ENCODE data around the gene SPTBN5. TPM values are rescaled to one million over a fixed set of nuclear protein-coding genes. Genes with fewer than 3 reads are reported as not detected.

The SPTBN5 gene
- total RNA-seq, 1 experiment from 2014 or later: 0.69 TPM

DNA sequence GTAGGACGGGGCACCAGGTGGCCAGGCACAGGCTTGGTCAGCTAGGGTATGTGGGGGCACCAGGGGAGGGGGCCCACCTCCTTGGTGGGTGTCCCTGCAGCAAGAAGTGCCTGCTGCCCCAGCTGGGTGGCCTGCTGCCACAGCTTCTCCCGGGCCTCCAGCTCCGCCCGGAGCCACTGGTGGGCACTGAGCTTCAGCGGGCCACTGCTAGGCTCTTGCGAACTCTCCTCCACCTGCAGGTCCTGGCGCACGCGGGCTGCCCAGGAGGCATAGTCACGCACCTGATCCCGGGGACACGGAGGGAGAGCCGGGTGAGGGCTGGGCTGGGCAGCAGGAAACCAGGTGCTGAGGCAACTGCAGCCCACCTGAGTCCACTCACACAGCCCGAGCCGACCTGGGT lies 25.5 kb downstream of the SPTBN5 start:
- no peak for DNase-seq (ENCODE audit: low read depth)

GRCh38 chr15:41866872-41867579 lies 26.8 kb downstream of the SPTBN5 start:
- DNase-seq (ENCODE audit: low read depth): no peak

GRCh38 chr15:41866263-41866703 lies 27.6 kb downstream of the SPTBN5 start:
- no peak for DNase-seq (ENCODE audit: low read depth)

- DNase-seq (ENCODE audit: low read depth): no peak
Measured at GRCh38 chr15:41865490-41866055, 28.3 kb downstream of the SPTBN5 start.

DNA sequence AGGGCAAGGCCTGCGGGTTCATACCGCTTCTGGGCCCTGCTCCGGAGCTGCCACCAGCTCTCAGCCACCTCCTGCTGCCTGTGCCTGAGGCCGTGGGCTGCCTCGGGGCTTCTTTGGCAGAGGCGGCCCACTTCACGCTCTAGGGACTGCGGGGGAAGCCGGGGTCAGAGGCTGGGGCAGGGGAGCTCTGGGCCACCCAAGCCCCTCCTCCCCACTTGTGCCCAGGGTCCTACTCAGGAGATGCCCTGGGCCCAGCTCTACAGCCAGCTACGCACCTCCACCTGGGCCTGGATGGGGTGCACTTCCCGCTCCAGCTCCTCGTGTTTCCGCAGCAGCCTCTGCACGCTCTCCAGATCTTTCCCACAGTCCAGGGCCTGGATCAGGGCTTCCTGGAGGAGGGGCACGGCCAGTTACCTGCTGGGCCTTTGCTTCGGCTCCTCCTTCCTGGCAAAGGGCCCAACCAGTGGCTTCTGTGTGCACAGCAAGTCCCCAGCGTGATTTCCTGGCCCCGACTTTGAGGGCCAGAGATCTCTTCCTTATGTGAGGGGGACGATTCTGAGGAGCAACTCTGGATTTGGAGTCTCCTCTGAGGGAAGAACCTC lies 31.2 kb downstream of the SPTBN5 start:
- DNase-seq (ENCODE audit: low read depth): no peak

GRCh38 chr15:41861736-41862356 lies 32.0 kb downstream of the SPTBN5 start:
- DNase-seq (ENCODE audit: low read depth): no peak

GRCh38 chr15:41860049-41860828 lies 33.6 kb downstream of the SPTBN5 start:
- DNase-seq (ENCODE audit: low read depth): no peak

DNA sequence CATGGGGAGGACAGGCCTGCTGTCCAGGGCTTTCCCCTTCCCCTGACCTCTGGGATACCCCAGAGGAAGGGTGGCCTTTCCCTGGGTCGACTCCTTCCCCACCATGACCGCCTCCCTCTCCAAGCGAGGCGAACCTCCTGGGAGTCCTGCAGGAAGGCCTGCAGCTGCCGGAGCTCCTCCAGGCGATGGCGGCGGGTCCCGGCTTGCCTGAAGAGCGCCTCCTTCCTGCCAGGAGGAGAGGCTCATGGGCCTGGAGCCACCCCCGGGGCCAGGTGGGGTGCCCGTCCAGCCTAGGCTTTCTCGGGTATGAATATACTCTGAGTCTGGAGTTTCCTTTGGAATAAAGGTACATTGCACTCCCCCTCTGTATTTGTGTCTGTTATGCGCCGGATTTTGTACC lies 35.1 kb downstream of the SPTBN5 start:
- DNase-seq (ENCODE audit: low read depth): no peak

GRCh38 chr15:41857316-41857715 lies 36.5 kb downstream of the SPTBN5 start:
- no peak for DNase-seq (ENCODE audit: low read depth)

GRCh38 chr15:41856716-41857115 lies 37.1 kb downstream of the SPTBN5 start:
- DNase-seq (ENCODE audit: low read depth): no peak

DNA sequence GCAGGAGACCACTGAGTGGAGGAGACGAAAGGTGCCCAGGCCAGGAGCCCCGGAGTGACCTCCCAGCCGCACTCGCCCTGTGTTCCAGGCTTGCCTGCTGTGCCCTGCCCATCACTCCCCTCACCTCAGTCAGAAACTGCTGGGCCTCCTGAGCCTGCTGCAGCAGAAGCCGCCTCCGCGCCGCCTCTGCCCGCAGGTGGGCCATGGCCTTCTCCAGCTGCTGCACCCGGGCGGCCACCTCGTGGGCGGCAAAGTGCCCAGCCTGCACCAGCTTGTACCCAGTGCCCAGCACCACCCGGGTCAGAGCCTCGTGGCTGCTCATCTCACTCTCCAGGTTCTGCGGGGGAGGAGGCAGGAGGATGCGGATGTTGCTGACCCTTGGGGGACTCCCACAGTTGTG lies 37.6 kb downstream of the SPTBN5 start:
- DNase-seq (ENCODE audit: low read depth): no peak

- no peak for DNase-seq (ENCODE audit: low read depth)
Measured at GRCh38 chr15:41855261-41855961, 38.4 kb downstream of the SPTBN5 start.

DNA sequence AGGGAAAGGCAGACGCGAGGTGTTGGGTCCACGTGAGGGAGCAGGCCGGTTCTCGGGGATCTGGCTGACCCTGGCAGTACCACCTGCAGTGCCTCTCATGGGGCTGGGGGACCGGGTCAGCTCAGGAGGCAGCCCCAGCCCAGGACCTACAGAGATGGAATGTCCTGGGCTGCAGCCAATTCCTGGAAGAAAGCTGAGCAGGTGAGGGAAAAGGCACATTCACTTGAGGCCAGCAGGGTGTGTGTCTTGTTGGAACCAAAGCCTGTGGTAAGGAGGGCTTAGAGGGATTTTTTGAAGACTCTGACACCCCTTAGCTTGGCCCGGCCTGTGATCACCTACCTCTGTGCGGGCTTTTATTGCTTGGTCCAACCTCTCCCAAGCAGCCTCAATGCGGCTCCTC lies 39.4 kb downstream of the SPTBN5 start:
- no peak for DNase-seq (ENCODE audit: low read depth)

DNA sequence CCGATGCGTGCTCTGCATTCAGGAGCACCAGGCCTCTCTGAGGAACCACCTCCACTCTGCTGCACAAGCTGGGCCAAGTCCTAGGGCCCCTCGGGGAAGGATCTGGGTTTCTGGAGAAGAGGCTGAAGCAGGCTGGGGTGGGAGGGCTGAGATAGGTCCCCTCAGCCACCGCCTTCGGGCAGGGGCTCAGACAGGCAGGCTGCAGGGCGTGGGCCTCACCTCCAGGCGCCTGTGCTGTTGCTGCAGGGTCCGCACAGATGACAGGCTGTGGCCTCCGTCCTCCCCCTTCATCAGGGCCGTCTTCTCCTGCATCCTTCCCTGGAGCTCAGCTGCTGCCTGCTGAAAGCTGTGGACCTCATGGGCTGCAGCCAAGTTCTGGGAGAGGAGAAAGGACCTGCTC lies 40.0 kb downstream of the SPTBN5 start:
- DNase-seq (ENCODE audit: low read depth): no peak

DNA sequence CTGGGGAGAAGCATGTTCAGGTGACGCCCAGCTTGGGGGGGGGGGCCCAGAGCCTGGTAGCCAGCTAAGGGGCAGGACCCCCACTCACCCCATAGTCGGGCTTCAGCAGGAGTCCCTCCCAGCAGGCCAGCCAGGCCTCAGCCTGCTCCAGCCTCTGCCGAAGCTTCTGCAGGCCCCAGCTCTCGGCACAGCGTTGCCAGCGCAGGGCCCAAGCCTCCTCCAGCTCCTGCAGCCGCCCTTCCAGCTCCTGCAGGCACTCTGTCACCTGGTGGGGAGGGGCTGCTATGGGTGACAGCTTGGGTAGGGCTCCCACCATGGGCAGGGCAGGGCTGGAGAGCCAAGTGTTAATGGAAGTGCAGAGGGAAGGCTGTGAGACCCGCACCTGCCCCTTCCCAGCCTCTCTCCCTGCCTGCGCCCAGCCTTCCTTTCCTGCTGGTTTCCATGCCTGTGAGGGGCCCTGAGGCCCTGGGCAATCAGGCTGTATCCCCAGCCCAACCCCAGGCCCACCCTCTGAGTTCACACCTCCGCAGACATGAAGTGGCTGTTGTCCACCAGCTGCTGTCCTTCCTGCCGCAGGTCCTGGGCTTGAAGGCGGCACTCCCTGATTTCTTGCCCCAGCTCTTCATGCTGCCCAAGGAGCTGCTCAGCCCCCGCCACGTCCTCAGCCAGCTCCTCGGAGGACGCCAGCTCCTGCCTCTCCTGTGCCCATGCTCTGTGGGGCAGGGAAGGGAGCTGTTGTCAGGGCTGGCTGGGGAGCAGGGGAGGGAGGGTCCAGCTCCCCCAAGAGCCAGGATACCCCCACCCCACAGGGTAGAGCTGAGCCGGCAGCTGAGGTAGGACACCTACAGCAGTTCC lies 40.9 kb downstream of the SPTBN5 start:
- no peak for DNase-seq (ENCODE audit: low read depth)

GRCh38 chr15:41851755-41852370 lies 42.0 kb downstream of the SPTBN5 start:
- DNase-seq (ENCODE audit: low read depth): no peak

GRCh38 chr15:41851167-41851523 lies 42.7 kb downstream of the SPTBN5 start:
- DNase-seq (ENCODE audit: low read depth): peak; percentile 14

DNA sequence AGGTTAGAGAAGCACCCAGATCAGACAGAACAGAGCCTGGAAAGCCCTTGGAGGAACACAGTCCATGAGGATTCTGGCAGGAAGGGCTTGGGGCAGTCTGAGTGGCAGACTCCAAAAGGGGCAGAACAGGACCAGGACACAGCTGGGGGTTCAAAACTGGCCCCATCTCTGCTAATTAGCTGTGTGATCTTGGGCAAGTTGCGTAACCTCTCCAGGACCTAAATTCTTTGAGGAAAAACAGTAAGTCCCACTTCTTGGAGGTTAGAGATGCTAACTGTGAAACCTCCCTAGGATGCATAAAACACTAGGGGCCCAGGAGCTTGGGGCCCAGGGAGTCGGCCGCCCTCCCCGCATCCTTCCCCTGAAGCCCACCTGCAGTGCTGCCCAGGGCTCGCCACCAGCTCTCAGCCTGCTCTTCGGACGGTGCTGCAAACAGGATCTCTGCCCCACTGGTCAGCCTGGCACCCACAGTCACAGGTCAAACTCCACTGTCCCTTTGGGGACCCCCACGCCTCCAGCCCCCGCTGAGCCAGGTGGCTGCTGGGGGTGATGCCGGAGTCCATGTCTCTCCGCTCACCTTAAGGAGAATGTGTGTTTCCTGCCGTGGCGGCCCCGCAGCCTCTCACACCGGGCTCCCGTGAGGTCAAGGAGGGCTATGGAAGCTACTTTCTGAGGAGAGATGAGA lies 43.2 kb downstream of the SPTBN5 start:
- no peak for DNase-seq (ENCODE audit: low read depth)

- DNase-seq (ENCODE audit: low read depth): no peak
Measured at GRCh38 chr15:41849861-41850260, 44.0 kb downstream of the SPTBN5 start.
